Activated gamma-delta T cell (primary cell): Measurements from ENCODE around the gene CDC42BPA.

Experiments
- DNase-seq: peaks from one replicate; lab custom pipeline; 2025; lab: John Stamatoyannopoulos, UW

The CDC42BPA gene

GRCh38 chr1:226980565-226981385 lies 337.5 kb downstream of the CDC42BPA start:
- DNase-seq = no peak

DNA sequence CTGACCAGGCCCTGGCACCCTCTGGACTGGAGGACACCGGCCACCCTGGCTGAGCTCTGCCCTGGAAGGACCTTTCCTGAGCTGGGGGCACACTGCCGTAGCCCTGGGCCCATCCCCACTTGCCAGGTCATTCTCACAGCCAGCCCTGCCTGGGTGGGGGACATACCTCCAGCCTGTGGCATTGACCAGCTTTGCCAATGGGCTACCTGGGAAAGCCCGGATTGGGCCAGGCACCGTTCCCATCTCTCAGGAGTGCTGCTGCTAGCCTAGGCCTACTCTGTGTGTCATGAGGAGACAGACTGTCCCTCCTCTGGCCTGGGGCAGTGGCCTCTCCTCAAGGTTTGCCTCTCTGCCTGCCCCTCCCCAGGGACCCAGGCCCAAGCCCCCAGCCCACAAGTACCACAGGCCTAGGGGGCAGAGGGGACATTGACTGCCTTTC lies 338.2 kb downstream of the CDC42BPA start:
- DNase-seq = no peak

GRCh38 chr1:226979517-226980121 lies 338.7 kb downstream of the CDC42BPA start:
- DNase-seq = no peak

GRCh38 chr1:226979115-226979516 lies 339.2 kb downstream of the CDC42BPA start:
- no peak for DNase-seq

GRCh38 chr1:226978432-226979114 lies 339.7 kb downstream of the CDC42BPA start:
- DNase-seq = no peak

GRCh38 chr1:226977643-226978431 lies 340.5 kb downstream of the CDC42BPA start:
- no peak for DNase-seq

GRCh38 chr1:226976978-226977642 lies 341.2 kb downstream of the CDC42BPA start:
- DNase-seq = no peak

DNA sequence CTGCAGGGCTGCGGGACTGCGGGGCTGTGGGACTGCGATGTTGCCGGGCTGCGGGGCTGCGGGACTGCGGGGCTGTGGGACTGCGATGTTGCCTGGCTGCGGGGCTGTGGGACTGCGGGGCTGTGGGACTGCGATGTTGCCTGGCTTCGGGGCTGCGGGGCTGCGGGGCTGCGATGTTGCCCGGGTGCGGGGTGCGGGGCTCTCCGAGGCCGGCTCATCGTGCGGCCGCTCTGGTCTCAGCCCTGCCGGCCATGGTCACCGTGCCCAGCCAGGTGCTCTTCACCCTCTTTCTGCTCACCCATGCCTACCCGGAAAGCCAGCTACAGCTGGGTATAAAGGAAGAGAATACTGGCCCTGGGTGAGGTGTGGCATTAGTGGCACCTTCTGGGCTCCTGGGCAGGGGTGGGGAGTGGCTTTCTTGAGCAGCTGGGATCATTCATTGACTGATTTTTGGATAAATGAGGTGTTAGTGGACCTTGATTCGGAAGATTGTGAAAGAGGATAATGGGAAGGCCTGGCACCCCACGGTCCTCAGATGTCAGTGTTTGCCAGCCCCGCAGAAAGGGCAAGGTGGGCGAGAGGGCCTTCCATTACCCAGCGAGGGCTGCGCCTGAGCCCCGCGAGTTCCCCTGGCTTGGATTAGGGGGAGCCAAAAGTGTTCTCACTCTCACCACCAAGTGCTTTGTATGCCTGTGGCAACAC lies 341.9 kb downstream of the CDC42BPA start:
- no peak for DNase-seq

GRCh38 chr1:226975259-226976250 lies 342.7 kb downstream of the CDC42BPA start:
- DNase-seq = no peak

- DNase-seq = no peak
Measured at GRCh38 chr1:226974544-226975258, 343.6 kb downstream of the CDC42BPA start.

DNA sequence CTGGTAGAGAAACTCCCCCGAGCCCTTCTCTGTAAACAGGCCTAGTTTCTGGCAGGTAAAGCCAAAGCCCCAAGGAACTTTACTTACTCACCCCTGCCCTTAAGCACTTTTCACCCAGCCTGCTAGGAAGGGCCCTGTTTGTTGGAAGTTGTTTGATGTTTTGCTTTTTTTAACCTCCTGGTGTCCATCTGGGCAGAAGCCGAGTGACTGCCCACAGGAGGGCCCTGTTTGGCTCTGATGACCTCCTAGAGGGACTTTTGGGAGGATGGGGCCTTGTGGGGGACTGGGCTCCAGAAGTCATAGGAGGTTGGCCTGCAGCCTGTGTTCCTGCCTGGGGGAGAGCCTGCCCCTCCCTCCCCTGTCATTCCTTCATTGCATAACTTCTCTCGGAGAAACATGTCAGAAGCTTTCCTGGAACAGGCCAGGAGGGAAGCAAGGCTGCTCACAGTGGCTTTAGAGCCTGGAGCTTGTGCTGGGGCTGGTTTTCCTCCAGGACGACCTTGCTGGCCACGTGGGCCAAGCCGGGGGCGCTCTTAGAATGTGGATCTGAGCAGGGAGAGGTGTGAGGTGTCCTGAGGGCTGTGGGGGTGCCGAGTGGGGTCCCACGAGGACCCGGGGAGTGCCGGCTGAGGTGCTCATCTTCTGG lies 344.3 kb downstream of the CDC42BPA start:
- no peak for DNase-seq

DNA sequence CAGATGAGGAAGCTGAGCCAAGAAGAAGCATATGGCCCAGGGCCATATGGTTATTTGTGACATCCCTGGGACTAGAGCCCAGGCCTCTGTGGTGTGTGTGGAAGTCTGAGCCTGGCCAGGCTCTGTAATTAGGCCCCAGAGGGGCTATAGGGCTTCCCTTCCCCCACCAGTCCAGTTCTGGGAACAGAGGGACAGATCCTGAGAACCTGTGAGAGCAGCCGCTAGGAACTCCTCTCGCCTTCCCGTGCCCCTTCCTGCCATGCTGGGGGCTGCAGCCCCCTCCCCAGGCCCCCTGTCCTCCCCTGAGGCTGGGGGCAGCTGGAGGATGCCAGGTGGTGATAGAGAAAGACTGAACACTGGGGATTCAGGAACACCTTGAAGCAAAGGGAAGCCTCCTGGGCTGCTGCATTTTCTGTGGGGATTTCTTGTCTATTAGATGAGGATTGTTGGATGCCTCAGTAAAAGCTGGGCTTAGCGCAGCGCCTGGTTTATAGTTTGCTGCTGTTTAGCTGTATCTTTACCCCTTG lies 344.9 kb downstream of the CDC42BPA start:
- DNase-seq = no peak

- no peak for DNase-seq
Measured at GRCh38 chr1:226972931-226973330, 345.4 kb downstream of the CDC42BPA start.

DNA sequence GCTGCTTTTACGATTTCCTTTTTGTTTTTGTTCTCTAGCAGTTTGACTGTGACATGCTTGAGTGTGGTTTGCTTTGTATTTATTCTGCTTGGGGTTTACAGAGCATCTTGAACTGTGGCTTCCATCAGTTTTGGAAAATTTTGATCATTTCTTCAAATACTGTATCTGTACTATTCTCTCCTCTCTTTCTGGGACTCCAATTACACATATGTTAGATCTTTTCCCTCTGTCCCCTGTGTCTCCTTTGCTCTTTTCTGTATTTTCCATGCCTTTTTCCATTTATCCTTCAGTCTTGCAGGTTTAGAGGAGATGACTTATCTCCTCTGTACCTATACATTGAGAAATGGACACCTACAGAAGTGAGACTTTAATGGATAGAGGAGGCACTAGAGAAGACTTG lies 346.5 kb downstream of the CDC42BPA start:
- DNase-seq = no peak

GRCh38 chr1:226967665-226968064 lies 350.6 kb downstream of the CDC42BPA start:
- no peak for DNase-seq

DNA sequence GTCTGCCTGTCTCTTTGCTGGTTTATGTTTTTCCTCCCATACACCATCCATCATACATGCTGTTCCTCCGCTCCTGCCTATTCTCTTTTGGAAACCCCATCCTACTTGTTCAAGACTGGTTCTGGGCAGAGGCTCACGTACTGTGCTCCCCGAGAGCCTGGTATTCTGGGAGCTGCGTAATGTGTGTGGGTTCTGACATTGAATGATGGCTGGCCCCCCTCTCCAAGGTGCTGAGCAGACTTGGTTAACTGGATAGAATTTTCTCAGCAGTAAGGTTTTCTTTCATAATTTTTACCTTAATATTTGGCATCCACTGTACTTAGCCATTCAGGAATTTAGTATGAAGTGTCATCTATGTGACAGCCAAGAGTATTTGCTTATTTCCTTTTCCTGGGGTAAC lies 351.6 kb downstream of the CDC42BPA start:
- DNase-seq = no peak

DNA sequence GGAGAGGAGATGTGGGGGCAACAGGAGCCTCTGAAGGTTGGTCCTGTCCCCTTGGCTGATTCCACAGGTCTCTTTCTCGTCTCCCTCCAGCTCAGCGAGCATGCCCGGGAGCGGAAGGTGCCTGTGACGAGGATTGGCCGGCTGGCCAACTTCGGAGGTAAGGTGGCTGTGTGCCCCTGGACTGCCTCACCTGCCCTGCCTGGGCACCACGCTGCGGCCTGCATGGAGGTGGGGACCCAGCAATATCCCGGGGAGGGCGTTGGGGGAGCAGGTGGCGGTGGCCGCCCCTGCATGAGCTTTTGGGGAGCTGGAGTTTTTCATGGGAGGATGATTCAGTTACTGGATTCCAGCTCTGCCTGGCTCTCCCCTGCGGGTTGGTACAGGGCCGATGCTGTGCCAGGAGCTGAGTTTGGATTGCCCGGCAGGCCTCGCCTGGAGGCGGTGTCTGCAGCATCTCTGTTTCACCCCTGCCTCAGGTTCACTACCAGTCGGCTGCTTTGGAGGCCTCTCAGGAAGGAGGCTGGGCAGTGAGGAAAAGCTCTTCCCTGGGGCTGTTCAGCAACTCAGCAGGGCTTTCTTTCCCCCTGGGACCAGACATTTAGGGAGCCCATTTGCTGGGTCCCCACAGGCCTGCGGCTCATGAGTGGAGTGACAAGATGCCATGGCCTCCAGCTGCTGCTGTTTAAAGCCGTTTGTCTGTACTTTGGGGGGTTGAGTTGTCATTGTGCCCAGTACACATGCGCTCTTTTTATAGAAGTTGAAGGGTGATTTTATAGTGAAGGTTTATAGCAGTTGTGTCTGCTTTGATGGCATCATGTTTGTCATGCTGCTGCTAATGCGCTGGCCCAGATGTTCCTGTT lies 352.5 kb downstream of the CDC42BPA start:
- DNase-seq = no peak
